CMK (cell line): Measurements from ENCODE around the gene NECAB2.

Experiments used
- DNase-seq: peaks from one replicate; pipeline ENCODE4 v3.0.0-alpha.2; 2010; ENCODE audit warnings: low read depth

The NECAB2 gene

DNA sequence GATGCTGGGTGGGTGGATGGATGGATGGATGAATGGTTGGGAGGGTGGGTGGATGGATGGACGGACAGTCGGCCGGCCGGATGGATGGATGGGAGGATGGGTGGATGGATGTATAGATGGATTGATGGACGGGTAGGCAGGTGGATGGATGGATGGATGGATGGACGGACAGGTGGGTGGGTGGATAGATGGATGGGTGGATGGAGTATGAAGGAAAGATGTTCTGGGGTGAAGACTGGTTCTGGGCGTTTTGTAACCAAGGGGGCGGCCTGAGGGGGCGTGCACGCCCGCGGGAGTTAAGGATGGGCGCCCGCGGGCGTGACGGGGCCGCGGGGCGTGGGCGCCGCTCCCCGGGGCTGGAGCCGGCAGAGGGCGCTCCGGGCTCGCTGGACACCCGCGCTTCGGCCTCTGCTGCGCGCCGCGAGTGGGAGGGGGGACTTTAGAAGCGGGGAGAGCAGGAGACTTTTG lies at the start of gene NECAB2:
TSS of gene NECAB2 (plus strand) at position 407 of the 468 bp plus-strand sequence. CDS start 405 bp downstream, outside the sequence.
- no peak for DNase-seq

GRCh38 chr16:83920894-83921491 lies 47.1 kb upstream of the NECAB2 start:
- DNase-seq: no peak

DNA sequence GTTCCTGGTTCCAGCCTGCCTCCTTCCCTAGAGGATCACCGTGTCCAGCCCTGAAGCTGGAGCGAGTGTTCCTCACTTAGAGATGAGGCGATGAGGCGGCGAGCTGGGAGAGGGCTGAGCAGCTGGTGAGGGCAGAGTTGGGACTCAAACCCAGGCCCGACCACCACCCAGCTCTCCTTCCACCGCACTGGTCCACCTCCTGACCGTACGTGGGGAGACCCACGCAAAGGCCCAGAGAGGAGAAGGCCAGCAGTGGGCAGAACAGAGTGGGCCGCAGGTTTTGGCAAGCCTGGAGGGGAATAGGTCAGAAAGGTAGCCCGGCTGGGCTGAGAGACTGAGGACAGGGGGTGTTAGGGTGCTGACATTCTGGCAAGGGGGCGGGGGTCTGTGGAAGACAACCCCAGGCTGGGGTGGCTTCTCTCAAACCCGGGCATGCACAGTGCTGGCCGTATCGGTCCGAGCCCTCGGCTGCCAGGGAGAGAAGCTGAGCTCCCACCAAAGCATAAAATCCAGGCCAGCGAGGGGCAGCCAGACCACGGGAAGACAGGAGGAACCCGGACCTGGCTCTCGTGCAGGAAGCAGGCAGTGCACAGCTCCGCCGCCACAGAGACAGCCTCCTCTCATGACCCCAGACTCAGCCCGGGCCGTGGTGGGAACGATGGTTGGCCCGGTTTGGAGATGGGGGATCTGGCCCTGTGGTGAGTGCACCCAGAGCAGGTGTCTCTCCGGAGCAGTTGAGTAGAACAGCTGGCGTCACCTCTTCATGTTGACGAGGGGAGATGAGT lies 44.3 kb upstream of the NECAB2 start:
- no peak for DNase-seq

DNA sequence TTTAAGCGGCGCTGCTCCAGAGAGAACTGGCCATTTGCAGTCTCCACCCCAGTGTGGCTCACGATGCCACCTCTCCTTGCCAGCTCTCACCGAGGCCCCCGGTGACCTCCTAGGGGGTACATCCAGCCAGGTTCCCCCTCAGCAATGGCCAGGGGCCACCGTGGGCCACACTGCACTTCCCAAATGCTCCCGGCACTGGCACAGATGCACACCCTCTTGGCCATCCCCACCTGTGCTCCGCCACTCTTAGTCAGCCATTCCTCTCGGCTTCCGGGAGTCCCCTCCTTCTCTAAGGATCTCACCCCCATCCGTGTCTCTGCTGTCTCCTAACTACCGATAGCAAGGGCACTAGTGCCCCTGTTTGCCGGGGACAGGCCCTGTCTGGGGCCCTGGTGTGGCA lies 43.4 kb upstream of the NECAB2 start:
- DNase-seq: no peak

DNA sequence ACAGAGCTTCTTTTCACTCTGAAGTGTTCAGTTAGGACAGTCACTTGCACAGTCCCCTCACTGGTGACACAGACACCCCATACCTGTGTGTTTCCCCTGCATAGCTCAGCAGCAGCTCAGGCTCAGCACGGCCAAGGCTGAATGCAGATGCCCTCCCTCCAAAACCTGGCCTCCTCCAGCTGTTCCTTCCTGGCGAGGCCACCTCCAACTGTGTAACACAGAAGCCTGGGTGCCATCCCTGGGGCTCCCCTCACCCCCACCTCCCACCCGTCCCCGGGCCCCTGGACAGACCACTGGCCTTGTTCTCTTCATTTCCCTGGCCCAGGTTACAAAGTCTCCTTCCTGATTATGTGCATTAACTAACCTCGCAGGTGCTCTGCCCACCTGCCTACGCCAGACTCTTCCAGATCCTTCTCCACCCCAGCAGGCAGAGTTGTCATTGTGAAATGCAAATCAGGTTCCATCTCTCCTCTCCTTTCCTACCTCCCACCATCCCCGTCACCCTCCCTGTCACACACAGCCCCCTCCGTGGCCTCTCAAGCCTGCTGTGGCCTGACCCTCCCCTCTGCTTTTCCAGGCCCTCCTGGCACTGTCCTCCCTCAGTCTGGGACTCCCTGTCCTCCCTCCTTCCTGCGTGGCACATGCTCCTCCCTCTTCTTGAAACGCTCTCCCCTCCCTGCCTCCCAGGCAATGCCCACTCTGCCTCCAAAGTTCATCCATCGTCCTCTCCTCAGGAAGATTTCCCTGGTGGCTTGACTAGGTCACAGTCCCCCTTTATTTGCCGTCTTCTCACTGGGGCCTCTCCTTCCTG lies 42.7 kb upstream of the NECAB2 start:
- DNase-seq: no peak

DNA sequence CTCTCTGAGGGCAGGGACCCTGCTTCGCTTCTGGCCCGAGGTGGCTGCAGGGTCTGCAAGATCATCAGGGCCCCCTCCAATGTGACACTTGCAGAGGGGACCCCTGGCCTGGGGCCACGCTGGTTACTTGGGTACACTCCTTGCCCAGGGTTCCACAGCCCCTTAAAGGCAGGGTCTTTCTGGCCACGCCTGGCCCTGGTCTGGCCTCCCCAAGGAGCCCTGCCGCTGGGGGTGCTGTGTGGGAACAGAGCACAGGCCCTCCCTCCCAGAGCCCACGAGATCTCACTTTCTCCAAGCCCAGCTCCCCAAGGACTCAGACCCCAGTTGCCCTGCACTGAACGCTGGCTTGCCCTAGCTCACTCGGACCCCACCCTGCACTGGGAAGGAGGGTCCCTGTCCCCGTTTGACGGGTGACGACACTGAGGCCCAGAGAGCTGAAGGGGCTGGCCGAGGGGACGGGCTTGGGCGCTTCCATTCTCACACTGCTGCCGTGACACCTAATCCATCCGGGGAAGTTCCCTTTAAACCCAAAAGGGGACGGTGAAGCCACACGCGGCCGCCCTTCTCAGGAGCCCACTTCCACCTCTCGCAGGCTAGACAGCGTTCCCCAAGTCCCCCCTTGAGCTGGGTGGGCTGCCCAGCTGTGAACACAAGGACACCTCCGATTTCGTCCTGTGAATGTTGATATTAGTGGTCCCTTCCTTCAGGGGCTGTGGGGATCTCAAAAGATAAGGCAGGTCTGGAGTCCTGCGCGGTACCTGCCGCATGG lies 41.9 kb upstream of the NECAB2 start:
- DNase-seq: no peak

DNA sequence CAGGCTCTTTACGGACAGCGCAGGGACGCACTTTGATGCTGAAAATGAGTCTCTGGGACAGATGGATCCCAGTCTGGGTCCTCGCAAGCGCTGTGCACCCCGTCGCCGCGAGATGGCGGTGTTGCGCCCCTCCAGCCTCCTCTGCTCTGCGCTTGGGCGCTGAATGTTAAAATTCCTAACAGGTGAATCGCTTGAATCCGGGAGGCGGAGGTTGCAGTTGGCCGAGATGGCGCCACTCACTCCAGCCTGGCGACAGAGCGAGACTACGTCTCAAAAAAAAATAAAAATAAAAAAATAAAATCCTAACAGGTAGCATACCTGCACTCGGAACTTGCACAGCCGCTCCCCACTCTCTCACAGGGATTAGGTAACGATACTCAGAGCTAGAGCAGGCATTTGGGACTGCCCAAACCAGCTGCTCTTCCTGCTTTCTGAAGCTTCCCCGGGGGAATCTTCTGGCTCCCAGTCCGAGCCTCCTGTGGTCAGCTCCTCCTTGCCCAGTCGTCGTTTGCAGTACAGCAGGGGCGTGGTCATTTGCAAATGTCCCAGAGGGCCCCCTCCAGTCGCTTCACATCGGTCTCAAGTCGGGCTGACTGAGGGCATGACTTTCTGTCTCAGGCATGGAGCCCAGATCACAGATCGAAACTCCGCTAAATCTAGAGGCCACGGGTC lies 41.2 kb upstream of the NECAB2 start:
- DNase-seq: peak; percentile 11

- no peak for DNase-seq
Measured at GRCh38 chr16:83928341-83929055, 39.5 kb upstream of the NECAB2 start.

DNA sequence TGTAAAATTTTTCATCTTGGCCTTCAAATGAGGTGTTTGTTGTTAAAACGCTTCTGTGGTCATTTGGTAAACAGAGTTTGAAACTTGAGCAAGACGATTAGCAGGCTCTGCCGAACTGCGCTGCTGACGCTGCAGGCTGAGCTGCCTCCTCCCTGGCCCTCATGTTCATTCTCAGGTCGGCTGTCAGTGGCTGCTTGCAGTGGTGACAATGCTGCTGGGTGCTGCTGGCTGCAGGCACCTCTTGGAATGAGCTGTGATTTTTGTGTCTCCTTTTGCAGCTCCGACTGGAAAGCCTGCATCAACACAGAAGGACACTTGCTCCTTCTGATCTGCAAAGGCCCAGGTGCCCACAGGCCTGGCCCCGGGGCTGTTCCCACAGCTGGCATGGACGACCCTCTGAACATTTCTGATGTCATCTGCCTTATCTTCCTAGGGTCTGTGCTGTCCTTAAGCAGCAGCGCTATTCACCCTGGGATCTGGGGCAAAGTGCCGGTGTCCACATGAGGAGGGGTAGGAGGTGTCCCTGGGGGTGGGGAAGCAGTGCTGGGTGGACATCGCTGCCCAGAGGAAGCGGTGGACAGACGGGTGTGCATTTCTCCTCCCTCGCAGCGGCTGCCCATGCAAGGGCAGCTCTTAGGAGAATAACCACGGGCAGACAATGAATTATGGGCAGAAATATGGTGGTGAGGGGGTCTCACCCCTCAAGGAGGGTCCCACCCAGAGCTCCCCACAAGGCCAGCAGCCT lies 38.1 kb upstream of the NECAB2 start:
- DNase-seq: no peak

GRCh38 chr16:83930730-83931500 lies 37.1 kb upstream of the NECAB2 start:
- no peak for DNase-seq

- DNase-seq: no peak
Measured at GRCh38 chr16:83931556-83931955, 36.5 kb upstream of the NECAB2 start.

DNA sequence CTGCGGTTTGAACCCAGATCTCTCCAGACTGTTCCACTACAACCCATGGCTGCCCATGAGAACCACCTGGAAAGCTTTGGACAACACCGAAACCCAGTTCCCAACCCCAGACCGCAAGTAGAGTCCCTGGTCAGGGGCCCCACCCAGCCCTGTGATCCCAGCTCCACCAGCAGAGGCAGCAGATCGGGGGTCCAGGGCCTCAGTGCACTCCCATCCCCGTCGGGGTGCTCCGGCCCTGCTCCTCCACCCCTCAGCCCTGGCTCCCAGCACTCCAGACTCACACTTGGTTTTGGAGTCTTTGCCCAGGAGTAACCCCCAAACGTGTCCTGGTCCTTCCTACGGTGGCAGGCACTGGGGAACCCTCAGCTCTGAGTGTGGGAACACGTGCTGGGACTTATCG lies 35.7 kb upstream of the NECAB2 start:
- DNase-seq: no peak

DNA sequence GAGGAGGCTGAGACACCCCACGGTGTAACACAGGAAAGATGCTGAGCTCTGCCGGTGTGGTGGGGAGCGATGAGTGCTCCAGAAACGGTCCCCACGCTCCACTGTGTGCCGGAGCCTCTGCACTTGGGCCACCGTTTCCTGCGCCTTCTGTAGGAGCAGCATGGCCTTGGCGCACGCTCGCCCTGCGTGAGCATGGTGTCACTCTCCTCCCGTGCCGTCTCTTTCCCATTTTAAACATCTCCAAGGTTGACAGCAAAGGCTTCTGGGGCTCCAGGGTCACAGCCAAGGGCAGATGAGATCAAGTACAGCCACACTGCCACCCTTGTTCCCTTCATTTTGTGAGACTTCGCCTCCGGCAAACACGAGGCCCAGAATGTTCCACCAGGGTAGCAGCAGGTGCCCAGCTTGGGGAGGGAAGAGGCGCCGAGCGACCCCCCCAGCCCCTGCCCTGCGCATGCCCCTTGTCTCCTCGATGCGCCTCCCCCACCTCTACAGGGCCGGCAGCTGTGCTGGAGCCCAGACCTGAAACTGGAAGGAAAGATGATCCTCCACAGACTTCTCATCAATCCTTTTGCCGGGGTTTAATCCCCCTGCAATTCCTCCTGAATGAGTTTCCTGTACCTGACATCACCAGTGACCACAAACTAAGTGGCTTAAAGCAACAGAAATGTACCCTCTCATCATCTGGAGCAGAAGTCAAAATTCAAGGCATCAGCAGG lies 34.9 kb upstream of the NECAB2 start:
- no peak for DNase-seq

- DNase-seq: no peak
Measured at GRCh38 chr16:83933885-83934683, 34.0 kb upstream of the NECAB2 start.

DNA sequence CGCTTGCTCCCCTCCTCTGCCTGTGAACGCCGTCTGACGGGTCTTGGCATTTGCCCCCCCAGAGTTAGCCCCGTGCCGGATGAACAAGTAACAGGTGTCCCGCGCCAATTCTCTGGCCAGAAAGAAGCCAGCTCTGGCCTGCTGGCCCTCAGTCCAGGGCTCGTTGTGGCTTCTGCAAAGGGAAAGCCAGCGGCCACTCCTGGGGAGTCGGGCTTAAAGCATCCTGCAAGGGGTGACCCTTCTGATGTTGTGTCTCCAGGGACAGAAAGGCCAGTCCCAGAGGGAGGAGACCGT lies 33.4 kb upstream of the NECAB2 start:
- DNase-seq: no peak

- DNase-seq: no peak
Measured at GRCh38 chr16:83935005-83935857, 32.8 kb upstream of the NECAB2 start.

- no peak for DNase-seq
Measured at GRCh38 chr16:83935858-83936255, 32.2 kb upstream of the NECAB2 start.
